ENCODE results near the gene SLC1A7.

The SLC1A7 gene

DNA sequence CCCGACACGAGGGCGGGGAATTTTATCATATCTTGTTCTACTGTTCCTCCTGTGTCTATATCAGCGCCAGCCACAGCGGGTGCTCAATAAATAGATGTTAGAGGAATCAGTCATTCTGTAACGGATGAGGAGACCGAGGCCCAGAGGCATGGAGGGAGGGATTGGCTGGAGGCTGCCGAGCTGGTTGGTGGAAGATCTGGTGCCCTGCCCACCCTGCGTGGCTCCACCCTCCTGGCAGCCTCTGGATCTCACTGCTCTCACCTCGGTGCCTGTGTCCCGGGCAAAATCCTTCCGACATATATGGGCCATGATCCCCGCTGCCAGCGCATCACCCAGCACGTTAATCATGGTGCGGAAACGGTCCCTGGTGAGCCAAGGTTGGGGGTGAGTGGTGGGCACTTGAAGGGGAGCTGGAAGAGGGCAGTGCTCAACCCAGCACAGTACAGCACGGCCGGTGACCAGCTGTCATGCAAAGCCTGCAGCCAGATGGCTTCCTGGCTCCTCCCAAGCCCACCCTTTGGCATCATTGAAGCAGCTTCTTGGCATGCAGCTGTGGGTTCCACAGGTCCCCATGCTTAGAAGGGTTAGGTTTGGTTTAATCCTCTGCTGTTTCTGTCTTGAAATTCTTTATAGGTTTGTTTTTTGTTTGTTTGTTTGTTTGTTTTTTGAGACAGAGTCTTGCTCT is 53.7 kb downstream of the SLC1A7 start:
- DNase-seq (ENCODE audit: low read depth), result no peak
- TF ChIP-seq, protein P1, sequence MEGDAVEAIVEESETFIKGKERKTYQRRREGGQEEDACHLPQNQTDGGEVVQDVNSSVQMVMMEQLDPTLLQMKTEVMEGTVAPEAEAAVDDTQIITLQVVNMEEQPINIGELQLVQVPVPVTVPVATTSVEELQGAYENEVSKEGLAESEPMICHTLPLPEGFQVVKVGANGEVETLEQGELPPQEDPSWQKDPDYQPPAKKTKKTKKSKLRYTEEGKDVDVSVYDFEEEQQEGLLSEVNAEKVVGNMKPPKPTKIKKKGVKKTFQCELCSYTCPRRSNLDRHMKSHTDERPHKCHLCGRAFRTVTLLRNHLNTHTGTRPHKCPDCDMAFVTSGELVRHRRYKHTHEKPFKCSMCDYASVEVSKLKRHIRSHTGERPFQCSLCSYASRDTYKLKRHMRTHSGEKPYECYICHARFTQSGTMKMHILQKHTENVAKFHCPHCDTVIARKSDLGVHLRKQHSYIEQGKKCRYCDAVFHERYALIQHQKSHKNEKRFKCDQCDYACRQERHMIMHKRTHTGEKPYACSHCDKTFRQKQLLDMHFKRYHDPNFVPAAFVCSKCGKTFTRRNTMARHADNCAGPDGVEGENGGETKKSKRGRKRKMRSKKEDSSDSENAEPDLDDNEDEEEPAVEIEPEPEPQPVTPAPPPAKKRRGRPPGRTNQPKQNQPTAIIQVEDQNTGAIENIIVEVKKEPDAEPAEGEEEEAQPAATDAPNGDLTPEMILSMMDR (IDR thresholded peaks at IDR 0.05; ENCODE audit: insufficient read depth, low read depth, low read length, missing control alignments), result no peak
- H3K4me3 ChIP-seq (ENCODE audit: low read length), result no peak overlapping the region

DNA sequence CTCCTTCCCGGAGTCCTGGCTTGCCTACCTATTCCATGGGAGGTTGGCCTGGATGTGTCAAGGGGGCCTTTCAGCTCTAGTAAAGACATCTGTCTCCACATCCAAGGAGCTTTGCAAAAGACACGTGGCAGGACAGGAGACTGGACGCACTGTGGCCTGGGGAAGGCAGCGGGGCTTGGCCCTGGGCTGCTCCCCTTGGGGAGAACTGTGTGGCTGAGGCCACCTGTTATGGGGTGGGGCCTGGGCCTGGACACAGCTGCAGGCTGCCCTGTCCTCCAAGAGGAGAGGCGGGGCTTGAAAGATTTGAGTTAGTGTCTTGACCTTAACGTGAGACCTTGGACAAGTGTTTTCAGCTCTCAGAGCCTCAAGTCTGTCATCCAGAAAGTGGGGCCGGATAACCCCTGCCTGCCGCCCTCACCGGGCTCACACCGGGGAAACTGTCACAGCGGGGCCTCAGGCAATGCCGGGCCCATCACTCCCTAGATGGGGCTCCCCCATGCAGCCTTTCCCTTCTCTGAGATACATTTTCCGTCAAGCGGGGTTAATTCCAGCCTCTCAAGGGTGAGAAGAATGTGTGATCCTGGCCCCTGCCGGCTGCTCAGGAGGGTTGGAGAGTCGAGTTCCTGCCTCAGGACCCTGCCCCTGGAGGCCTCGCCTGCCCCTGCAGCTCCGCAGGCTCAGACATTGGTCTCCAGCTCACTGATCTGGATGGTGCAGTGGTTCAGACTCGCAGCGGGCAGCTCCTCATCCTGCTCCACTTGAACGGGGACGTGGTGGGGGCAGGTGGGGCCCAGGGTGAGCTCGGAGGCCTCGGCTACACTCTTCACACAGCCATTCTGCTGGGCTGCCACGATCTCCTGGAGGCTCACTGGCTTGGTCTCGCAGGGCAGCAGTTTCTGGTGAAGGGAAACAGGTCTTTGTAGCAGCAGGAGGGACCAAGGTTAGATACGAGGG is 54.8 kb downstream of the SLC1A7 start:
- TF ChIP-seq, protein P1 (IDR thresholded peaks at IDR 0.05; ENCODE audit: insufficient read depth, low read depth, low read length, missing control alignments), result no peak
- H3K4me3 ChIP-seq (ENCODE audit: low read length), result no peak overlapping the region
- no peak for DNase-seq (ENCODE audit: low read depth)

DNA sequence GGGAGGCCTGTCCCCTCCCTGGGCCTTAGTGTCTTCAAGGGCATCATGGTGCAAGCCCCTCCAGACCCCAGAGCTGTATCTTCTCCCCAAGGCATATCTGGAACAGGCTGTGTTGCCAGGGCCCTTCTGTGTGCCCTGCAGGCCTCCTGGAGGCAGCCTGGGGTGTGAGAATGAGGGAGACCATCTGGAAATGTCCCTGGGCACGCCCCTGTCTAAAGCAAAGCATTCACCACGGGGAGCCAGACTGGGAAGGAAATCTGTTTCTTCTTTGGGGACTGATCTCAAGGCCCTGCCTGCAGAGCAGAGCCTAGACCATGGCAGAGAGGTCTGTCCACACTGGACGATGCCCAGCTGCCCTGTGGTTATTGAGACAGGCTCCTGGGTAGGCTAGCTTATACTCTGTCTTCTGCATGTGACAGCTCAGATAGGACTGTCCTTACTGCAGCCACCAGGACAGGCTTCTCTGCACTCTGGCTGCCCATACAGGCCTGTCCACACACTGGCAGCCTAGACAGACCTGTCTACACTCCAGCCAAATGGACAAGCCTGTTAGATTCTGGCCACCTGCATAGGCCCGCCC is 55.9 kb downstream of the SLC1A7 start:
- TF ChIP-seq, protein P1 (IDR thresholded peaks at IDR 0.05; ENCODE audit: insufficient read depth, low read depth, low read length, missing control alignments), result no peak
- H3K4me3 ChIP-seq (ENCODE audit: low read length), result no peak overlapping the region
- DNase-seq (ENCODE audit: low read depth), result no peak

DNA sequence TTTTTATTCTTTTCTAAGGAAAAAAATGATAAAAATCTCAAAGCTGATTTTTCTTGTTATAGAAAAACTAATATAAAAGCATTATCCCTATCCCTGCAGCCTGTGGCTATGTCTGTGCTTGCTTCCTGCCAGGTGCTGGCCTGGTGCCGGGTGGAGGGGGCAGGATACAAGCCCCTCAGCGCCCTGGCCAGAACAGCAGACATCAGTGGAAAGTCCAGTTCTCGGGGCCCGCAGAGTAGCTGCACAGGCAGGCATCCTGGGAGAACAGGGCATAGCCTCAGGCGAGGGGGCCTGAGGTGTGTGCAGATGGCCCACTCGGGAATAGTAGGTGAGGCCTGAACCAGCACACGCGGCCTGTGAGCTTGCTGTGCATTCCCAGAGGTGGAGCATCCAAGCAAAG is 57.0 kb downstream of the SLC1A7 start:
- DNase-seq (ENCODE audit: low read depth), result no peak
- TF ChIP-seq, protein P1 (IDR thresholded peaks at IDR 0.05; ENCODE audit: insufficient read depth, low read depth, low read length, missing control alignments), result no peak

DNA sequence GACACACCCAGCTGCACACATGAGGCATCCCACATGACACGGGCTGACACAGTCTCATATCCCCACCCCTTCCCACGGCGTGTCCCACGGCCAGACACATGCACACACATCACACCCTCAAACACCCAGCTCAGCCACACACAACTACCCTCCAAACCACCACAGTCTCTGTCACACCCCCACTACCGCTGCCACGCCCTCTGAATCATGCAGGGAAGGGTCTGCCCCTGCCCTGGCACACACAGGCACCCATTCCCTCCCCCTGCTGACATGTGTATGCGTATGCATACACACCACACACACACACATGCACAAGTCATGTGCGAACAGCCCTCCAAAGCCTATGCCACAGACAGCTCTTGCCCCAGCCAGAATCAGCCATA is 57.9 kb downstream of the SLC1A7 start:
- TF ChIP-seq, protein P1 (IDR thresholded peaks at IDR 0.05; ENCODE audit: insufficient read depth, low read depth, low read length, missing control alignments), result no peak
- DNase-seq (ENCODE audit: low read depth), result peak; percentile 15

More for the DNA sequence above, 57.0 kb downstream of the SLC1A7 start:
- no peak overlapping the region for H3K4me3 ChIP-seq (ENCODE audit: low read length)

DNA sequence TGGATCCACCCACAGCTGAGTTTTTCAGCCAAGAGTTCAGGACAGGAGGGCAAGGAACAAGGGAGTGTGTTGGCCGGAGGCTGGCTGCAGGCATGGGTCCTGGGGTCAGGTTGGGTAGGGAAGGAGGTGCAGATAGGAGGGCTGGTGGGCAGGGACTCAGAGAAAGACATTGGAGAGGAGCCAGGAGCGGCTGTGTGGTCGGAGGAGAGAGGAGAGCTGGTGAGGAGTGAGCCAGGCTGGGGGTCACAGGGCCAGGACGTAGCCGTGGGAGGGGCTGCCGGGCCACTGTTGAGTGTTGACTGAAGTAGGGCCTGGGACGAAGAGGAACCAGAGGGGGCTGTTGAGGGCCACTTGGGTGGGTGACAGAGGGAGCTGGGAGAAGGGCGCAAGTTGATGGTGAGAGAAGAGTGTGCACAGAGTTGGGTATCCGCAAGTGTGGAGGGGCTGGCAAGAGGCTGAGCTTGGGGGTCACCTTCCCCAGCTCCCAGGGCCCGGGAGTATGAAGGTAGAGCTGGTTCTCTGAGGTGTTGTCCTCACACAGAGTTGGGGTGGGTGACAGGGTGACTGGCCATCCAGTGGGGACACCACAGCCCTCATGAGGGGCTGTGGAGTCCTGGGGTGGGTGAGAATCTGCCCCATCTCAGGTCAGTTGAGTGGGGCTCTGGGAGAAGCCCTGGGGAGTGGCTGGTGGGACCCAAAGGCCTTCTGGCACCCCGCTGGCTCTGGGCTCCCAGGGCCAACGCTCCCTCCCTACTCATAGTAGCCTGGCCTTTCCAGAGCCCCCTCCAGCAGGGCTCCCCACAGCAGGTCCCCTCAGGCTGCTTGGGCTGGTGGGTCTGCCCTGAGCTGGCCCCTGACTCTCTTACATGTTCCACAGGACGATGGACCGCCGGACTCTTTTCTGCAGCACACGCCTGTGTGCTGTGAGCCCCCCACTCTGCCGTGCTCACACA is 58.5 kb downstream of the SLC1A7 start:
- no peak for DNase-seq (ENCODE audit: low read depth)
- TF ChIP-seq, protein P1 (IDR thresholded peaks at IDR 0.05; ENCODE audit: insufficient read depth, low read depth, low read length, missing control alignments), result no peak
- H3K4me3 ChIP-seq (ENCODE audit: low read length), result no peak overlapping the region

More for the DNA sequence above, 57.9 kb downstream of the SLC1A7 start:
- no peak overlapping the region for H3K4me3 ChIP-seq (ENCODE audit: low read length)
